Activated CD4-positive, alpha-beta T cell treated with anti-CD3 and anti-CD28 coated beads, Interleukin-2, amount 10 ng/mL, durations not matched to agents 7 days and 5 days (primary cell): Measurements from ENCODE around the gene TNPO2. TPM values are rescaled to one million over a fixed set of nuclear protein-coding genes. Genes with fewer than 3 reads are reported as not detected.
"Not testable (repeated sequence)": the region's sequence is repeated elsewhere in the genome, so short reads cannot be mapped to it uniquely, and the experiment has no call there.

Experiments used
- CTCF ChIA-PET: fragments of 350-600 bp; sonication (Branson Sonifier 250); formaldehyde crosslinking; loops from one replicate; lab custom pipeline; 2021; ENCODE audit warnings: antibody characterized with exemption; lab: Charles Lee
- POLR2A ChIA-PET: fragments of 350-600 bp; sonication (Branson Sonifier 250); formaldehyde crosslinking; loops from one replicate; lab custom pipeline; 2021; ENCODE audit warnings: antibody characterized with exemption; lab: Charles Lee
- DNase-seq: peaks from one replicate; pipeline ENCODE4 v3.0.0-alpha.2; 2020
- H3K27ac Mint-ChIP-seq: one replicate; pipeline ENCODE4 v1.8.0; 2021; ENCODE audit warnings: mild to moderate bottlenecking, moderate library complexity, mixed read lengths
- H3K27me3 Mint-ChIP-seq: one replicate; pipeline ENCODE4 v1.8.0; 2021; ENCODE audit warnings: mixed read lengths
- H3K36me3 Mint-ChIP-seq: one replicate; pipeline ENCODE4 v1.8.0; 2021; ENCODE audit warnings: low read depth, mixed read lengths
- H3K4me1 Mint-ChIP-seq: one replicate; pipeline ENCODE4 v1.8.0; 2021; ENCODE audit warnings: mixed read lengths
- H3K4me3 Mint-ChIP-seq: one replicate; pipeline ENCODE4 v1.8.0; 2021; ENCODE audit warnings: mild to moderate bottlenecking, moderate library complexity, mixed read lengths
- H3K9me3 Mint-ChIP-seq: one replicate; pipeline ENCODE4 v1.8.0; 2021; ENCODE audit warnings: mixed read lengths
- total RNA-seq, 2 experiments: library from RNA; stranded (reverse); gene quantifications; one replicate each; pipeline ENCODE4 v1.2.3, GENCODE V29; 2021

The TNPO2 gene
- total RNA-seq, 2 experiments from 2014 or later, result 80.5 to 90.7 TPM

DNA sequence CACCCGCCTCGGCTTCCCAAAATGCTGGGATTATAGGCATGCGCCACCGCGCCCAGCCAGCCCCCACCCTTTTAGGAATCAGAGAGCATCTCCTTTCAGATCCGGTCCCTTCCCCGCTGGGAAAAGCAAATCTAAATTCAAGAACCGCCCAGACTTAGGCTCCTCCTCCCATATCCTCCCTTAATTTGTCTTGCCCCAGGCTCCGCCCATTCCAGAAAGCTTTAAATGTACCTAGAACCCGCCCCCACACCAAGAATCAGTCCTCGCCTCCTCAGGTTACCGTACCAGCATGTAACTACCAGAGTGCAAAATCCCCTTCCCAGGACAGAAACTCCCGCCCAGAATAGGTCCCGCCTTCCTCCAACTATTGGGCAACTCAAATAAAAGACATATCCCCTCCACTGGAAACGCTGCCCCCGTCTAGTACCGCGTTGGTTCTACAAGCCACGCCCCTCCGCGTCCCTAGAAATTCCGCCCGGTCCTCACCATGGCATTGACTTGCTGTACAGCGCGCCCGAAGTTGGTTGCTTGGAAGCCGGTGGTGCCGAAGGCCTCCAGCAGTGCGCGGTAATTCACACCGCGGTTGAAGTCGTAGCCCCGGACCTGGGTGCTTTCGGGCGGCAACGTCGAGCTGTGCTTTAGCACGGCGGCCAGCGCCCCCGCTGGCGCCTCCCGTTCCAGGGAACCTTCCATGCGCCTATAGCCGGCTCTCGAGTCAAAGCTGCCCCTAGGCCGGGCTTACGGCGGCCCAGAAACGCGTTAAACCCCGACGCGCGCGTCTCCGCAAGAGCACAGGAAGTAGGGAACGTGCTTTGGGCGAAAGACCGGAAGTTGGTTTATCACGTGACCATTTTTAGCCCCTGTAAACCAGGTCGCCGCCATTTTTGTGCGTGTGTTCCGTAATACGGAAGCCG is 42.4 kb downstream of the TNPO2 start, which contains the start of gene DHPS:
DHPS (minus strand) TSS at position 807 of the 914 bp plus-strand sequence; CDS start at position 693, 114 bp downstream.
- CTCF ChIA-PET, result interaction anchor here (0.5 to 3.9 kb wide), 4 partner anchors 11 to 389 kb away, joined by 3 to 23 read pairs (median 3); a partner anchor contains a TSS
- H3K4me1 Mint-ChIP-seq, result peaks cover 26% of the 10 kb centered on the region
- H3K36me3 Mint-ChIP-seq, result peaks cover 25% of the 10 kb centered on the region

DNA sequence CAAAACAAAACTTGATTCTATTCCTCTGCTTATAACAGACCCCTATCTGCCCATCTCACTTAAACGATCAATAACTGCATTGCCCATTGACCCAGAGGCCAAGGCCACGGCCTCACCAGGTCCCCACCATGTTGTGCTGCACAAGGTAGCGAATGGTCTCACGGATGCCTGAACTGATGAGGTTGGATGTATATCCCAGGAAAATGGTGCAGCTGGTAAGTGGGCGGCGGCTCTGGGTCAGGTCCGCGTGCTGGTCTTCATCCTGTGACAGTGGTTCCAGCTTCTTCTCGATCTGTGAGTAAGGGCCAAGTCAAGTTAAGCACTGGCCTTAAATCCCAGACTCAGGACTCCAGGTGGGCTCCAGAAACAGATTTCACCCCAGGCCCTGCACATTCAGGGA is 43.7 kb downstream of the TNPO2 start:
- Mint-ChIP-seq H3K9me3 (no peaks in the 10 kb centered on the region), H3K36me3 (peaks cover 26% of the 10 kb centered on the region), H3K27me3 (no peaks in the 10 kb centered on the region), H3K4me1 (peaks cover 27% of the 10 kb centered on the region), H3K4me3 (peak overlapping the region; percentile 93), H3K27ac (no peak overlapping the region)
- ChIA-PET POLR2A (no interaction called here), CTCF (interaction anchor here (3.9 kb wide), 1 partner anchor 10 kb away, joined by 23 read pairs; a partner anchor contains a TSS)
- DNase-seq, result no peak

More for the DNA sequence above, 42.4 kb downstream of the TNPO2 start, which contains the start of gene DHPS:
- peak within 1 kb of the TSS; percentile 93 for H3K4me3 Mint-ChIP-seq
- peak; percentile 97 for DNase-seq
- H3K27ac Mint-ChIP-seq, result peak within 1 kb of the TSS; percentile 91
- H3K27me3 Mint-ChIP-seq, result no peaks in the 10 kb centered on the region
- POLR2A ChIA-PET, result interaction anchor here (0.6 to 0.9 kb wide), 2 partner anchors 41 to 108 kb away, joined by 3 to 7 read pairs; no protein-coding TSS in a partner anchor
- no peaks in the 10 kb centered on the region for H3K9me3 Mint-ChIP-seq

GRCh38 chr19:12678039-12678438 is 45.7 kb downstream of the TNPO2 start:
- ChIA-PET CTCF (interaction anchor here (0.6 to 3.9 kb wide), 10 partner anchors 8 to 288 kb away, joined by 3 to 23 read pairs (median 3); partner anchors contain the start of gene FBXW9), POLR2A (interaction anchor here (0.8 kb wide), 1 partner anchor 9 kb away, joined by 8 read pairs; a partner anchor contains a TSS)
- Mint-ChIP-seq H3K4me1 (peaks cover 26% of the 10 kb centered on the region), H3K36me3 (peaks cover 35% of the 10 kb centered on the region)
- not testable (repeated sequence) for H3K27me3 Mint-ChIP-seq, H3K9me3 Mint-ChIP-seq, DNase-seq, H3K4me3 Mint-ChIP-seq, H3K27ac Mint-ChIP-seq

DNA sequence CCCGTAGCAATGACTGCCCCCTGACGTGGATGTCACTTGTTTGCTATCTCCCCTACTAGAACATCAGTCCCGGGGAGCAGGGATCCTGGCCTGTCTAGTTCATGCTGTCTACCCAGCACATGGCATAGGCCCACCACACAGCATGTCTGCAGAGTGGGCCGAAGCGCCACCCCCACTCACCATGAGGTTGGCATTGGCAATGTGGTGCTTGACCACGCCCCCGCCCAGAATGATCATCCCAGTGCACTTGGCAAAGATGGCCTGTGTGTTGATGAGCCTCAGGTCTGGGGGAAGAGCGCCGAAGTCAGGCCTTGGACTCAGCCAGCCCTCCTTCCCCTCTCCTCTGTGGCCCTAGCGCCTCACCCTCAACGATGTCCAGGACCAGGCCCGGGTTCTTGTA is 46.8 kb downstream of the TNPO2 start:
- Mint-ChIP-seq H3K4me1 (peaks cover 28% of the 10 kb centered on the region), H3K4me3 (no peak overlapping the region), H3K27ac (no peak overlapping the region), H3K27me3 (no peaks in the 10 kb centered on the region), H3K36me3 (peaks cover 37% of the 10 kb centered on the region), H3K9me3 (no peaks in the 10 kb centered on the region)
- ChIA-PET POLR2A (no interaction called here), CTCF (interaction anchor here (0.6 to 2.2 kb wide), 11 partner anchors 14 to 1392 kb away, joined by 3 to 7 read pairs (median 3); no protein-coding TSS in a partner anchor)
- DNase-seq, result no peak

GRCh38 chr19:12676384-12676792 is 47.3 kb downstream of the TNPO2 start:
- H3K27ac Mint-ChIP-seq, result no peak overlapping the region
- H3K27me3 Mint-ChIP-seq, result no peaks in the 10 kb centered on the region
- H3K36me3 Mint-ChIP-seq, result peaks cover 38% of the 10 kb centered on the region
- no peaks in the 10 kb centered on the region for H3K9me3 Mint-ChIP-seq
- peaks cover 30% of the 10 kb centered on the region for H3K4me1 Mint-ChIP-seq
- peak; percentile 91 for DNase-seq
- POLR2A ChIA-PET, result no interaction called here
- H3K4me3 Mint-ChIP-seq, result no peak overlapping the region
- CTCF ChIA-PET, result interaction anchor here (0.7 to 2.2 kb wide), 10 partner anchors 10 to 289 kb away, joined by 3 to 7 read pairs (median 4); partner anchors contain the start of genes MAN2B1 and WDR83

GRCh38 chr19:12675940-12676339 is 47.8 kb downstream of the TNPO2 start:
- Mint-ChIP-seq H3K4me1 (peaks cover 27% of the 10 kb centered on the region), H3K27me3 (no peaks in the 10 kb centered on the region), H3K9me3 (no peaks in the 10 kb centered on the region), H3K36me3 (peaks cover 35% of the 10 kb centered on the region), H3K4me3 (no peak overlapping the region), H3K27ac (no peak overlapping the region)
- ChIA-PET CTCF (interaction anchor here (0.9 to 2.2 kb wide), 7 partner anchors 10 to 289 kb away, joined by 3 to 7 read pairs (median 4); partner anchors contain the start of genes MAN2B1 and WDR83), POLR2A (no interaction called here)
- DNase-seq, result no peak

GRCh38 chr19:12675399-12675798 is 48.3 kb downstream of the TNPO2 start:
- CTCF ChIA-PET, result interaction anchor here (1.2 to 1.9 kb wide), 3 partner anchors 9 to 290 kb away, joined by 3 to 6 read pairs (median 4); partner anchors contain the start of genes MAN2B1 and WDR83

GRCh38 chr19:12672744-12673143 is 51.0 kb downstream of the TNPO2 start:
- ChIA-PET CTCF (interaction anchor here (0.8 to 4.4 kb wide), 8 partner anchors 7 to 378 kb away, joined by 3 to 23 read pairs (median 4); partner anchors contain the start of genes DHPS, ZNF44 and ZNF563), POLR2A (no interaction called here)
- no peaks in the 10 kb centered on the region for H3K27me3 Mint-ChIP-seq
- H3K4me1 Mint-ChIP-seq, result peaks cover 39% of the 10 kb centered on the region
- no peak overlapping the region for H3K27ac Mint-ChIP-seq
- DNase-seq, result no peak
- H3K4me3 Mint-ChIP-seq, result no peak overlapping the region
- no peaks in the 10 kb centered on the region for H3K9me3 Mint-ChIP-seq
- peaks cover 25% of the 10 kb centered on the region for H3K36me3 Mint-ChIP-seq

More at GRCh38 chr19:12675399-12675798, 48.3 kb downstream of the TNPO2 start:
- Mint-ChIP-seq H3K36me3 (peaks cover 34% of the 10 kb centered on the region), H3K27me3 (no peaks in the 10 kb centered on the region), H3K27ac (peak overlapping the region; percentile 31), H3K9me3 (no peaks in the 10 kb centered on the region), H3K4me1 (peaks cover 30% of the 10 kb centered on the region), H3K4me3 (no peak overlapping the region)
- DNase-seq, result no peak
- POLR2A ChIA-PET, result no interaction called here

- Mint-ChIP-seq H3K9me3 (no peaks in the 10 kb centered on the region), H3K27ac (peak overlapping the region; percentile 99), H3K4me3 (peak overlapping the region; percentile 96), H3K4me1 (peaks cover 45% of the 10 kb centered on the region), H3K27me3 (no peaks in the 10 kb centered on the region), H3K36me3 (peaks cover 18% of the 10 kb centered on the region)
- POLR2A ChIA-PET, result no interaction called here
- CTCF ChIA-PET, result interaction anchor here (1.9 to 4.4 kb wide), 2 partner anchors 10 to 103 kb away, joined by 6 to 23 read pairs; partner anchors contain the start of gene DHPS
- no peak for DNase-seq
These were observed 53.4 kb downstream of the TNPO2 start for GRCh38 chr19:12670159-12670928.

GRCh38 chr19:12669270-12670158 is 54.2 kb downstream of the TNPO2 start:
- ChIA-PET POLR2A (interaction anchor here (1.0 kb wide), 1 partner anchor 9 kb away, joined by 8 read pairs; no protein-coding TSS in a partner anchor), CTCF (interaction anchor here (0.9 to 4.4 kb wide), 3 partner anchors 11 to 509 kb away, joined by 3 to 23 read pairs (median 5); partner anchors contain the start of gene DHPS)
- Mint-ChIP-seq H3K27me3 (no peaks in the 10 kb centered on the region), H3K36me3 (peaks cover 24% of the 10 kb centered on the region), H3K9me3 (no peaks in the 10 kb centered on the region), H3K4me3 (peak overlapping the region; percentile 96), H3K27ac (peak overlapping the region; percentile 99), H3K4me1 (peaks cover 54% of the 10 kb centered on the region)
- DNase-seq, result peak; percentile 78

- POLR2A ChIA-PET, result interaction anchor here (1.0 kb wide), 1 partner anchor 9 kb away, joined by 8 read pairs; no protein-coding TSS in a partner anchor
- CTCF ChIA-PET, result interaction anchor here (0.9 to 4.4 kb wide), 4 partner anchors 11 to 508 kb away, joined by 3 to 23 read pairs (median 4); partner anchors contain the start of gene DHPS
- Mint-ChIP-seq H3K4me3 (peak overlapping the region; percentile 96), H3K9me3 (no peaks in the 10 kb centered on the region), H3K27ac (peak overlapping the region; percentile 99), H3K36me3 (peaks cover 22% of the 10 kb centered on the region), H3K4me1 (peaks cover 59% of the 10 kb centered on the region), H3K27me3 (no peaks in the 10 kb centered on the region)
- peak; percentile 74 for DNase-seq
These were observed 54.8 kb downstream of the TNPO2 start for GRCh38 chr19:12668932-12669269.
